GM19240 (cell line): ENCODE results near the gene PRKCH.

Experiments
- DNase-seq: peaks from one replicate; pipeline ENCODE4 v3.0.0; 2011; ENCODE audit warnings: low spot score; ENCODE audit not compliant: insufficient read length

The PRKCH gene

DNA sequence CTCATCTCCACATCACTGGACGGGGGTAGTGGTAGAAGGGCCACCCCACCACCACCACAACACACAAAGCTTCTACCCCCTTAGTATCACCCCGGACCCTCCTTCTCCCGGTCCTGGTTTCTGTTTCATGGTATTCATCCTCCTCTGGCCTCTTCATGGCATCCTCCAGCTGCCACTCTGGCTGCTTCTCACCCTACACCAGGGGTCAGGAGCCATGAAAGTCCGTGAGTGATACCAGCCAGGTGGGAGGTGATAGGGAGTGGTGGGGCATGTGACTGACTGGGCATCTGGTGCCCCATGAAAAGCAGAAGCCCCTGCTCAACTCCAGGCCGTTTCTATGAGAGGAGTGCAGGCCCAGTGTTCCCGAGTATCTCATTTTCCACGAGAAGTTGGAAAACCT, 222.6 kb downstream of the PRKCH start:
- no peak for DNase-seq

DNA sequence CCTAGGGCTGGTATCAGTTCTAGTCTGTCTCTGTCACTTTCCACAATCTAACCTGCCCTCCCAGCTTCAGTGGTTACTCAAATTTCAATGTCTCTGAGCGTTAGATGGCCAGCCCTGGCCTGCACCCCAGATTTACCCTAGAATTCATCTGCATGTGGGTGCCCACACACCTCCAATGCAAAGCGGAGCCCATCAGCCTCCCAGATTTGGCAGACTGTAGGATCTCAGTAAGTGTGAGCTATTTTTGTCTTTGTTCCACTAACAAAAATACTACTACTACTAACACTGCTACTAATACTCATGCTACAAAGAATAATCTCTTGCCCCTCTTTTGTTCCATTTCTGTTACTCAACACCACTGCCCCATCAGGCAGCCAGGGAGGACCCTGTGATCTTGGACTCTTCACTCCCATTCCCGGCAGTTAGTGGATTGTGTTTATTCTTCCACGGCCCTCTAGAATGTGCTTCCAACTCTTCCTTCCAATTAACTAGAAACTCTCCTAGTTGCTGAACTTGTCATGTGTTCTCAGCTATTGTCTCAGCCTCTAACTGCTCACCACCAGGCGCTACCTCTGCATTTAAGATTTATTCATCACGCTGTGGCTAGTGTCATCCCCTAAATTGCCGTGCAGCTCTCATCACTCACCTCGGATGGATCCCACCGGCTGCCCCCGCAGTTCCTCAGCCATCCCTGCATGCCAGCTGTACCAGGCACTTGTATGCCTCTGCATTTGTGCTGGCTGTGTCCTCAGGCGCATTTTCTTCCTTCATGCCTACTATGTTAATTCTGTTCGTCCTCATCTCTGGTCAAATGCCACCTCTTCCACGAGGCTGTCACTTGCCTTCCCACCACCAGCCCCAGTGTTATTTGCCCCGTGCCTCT, 223.3 kb downstream of the PRKCH start:
- no peak for DNase-seq

DNA sequence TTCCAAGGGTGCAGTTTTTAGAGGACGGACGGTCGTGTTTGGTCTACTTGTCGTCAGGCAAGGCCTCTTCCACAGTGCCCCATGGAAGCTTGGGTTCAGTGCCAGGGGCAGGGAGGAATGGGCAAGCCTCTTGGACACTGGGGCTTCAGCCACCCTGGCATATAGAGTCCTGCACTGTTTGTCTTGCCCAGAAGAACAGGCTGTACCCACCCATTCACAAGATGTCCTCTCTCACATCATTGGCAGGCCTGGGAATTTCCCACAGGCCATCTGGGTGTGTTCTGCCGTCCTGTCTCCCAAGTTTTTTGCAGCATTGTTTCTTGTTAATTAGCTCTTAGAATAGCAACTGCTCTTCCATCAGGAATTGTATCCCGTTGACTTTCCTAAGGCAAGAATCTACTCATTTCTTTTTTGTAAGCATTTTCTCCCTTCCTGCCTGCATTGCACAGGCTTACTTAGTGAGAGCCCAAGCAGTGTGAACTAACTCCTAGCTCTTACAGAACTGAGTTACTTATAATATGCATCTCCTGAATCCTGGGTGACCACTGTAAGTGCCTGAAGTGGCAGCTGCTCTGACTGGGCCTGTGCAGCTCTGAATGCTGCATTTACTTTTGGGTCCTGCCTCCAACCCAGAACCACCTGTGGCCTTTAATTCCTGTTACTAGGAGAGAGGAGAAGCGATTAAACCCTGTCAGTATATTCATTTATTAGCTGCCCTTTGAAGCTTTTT, 224.5 kb downstream of the PRKCH start:
- no peak for DNase-seq

DNA sequence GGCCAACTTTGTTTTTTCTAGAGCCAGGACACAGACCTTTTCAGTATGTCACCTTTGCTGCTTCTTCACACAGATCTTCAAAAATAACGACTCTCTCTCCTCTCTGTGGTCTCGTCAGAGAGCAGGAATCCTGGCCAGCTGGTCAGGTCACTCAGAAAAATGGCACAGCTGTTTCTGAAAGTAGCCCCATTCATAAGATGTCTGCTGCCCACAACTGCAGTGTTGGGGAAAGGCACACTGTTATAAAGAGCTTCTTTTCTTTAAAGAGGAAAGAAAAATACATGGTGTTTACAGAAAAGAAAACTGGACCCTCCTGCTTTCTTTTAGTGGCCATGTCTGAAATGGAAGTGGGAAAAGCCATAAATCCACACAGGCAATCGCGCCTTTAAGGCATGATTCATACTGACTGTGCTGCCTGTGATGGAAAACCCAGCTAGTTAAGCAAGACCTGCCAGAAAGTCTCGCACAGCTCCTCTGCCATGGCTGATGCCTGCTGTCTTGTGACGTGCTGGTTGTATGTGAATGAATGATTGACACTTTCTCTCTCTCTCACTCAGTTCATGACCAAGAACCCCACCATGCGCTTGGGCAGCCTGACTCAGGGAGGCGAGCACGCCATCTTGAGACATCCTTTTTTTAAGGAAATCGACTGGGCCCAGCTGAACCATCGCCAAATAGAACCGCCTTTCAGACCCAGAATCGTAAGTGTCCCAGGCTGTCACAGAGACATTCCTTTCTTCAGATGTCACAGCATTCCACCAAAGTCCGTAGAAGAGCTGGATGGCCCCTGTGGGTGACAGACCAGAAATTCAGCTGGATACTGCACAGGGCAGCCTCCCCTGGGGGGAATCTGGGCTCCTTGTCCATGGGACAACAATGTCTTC, 226.0 kb downstream of the PRKCH start:
- no peak for DNase-seq

DNA sequence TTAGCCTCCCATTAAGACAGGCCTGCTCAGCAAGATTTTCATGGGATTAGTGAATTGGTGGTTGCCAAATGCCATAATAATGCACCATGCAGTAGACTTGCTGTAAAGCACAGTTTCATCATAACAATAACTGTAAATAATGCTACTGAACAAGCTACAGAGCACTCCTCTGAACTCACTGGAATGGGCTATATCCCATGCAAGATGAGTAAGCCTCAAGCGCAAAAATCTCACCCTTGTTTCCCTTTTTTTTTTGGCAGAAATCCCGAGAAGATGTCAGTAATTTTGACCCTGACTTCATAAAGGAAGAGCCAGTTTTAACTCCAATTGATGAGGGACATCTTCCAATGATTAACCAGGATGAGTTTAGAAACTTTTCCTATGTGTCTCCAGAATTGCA, 228.0 kb downstream of the PRKCH start:
- DNase-seq = no peak

DNA sequence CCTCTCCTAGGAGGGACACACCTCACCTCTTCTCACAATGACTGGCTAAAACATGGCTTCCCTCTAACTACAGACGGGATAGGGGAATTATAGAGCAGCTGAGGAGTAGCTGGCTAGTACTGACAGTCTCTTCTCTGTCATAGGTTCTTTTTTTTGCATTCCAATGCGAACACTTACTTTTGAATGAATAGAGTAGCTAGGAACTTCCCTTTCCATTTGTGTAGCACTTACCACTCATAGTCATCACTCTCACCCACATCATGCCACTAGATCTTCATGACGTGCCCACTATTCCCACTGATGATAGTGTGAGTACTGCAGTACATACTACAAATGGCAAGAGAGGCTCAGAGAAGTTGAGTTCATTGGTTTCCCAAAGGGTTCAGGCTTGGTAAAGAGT, 230.0 kb downstream of the PRKCH start:
- DNase-seq = no peak

DNA sequence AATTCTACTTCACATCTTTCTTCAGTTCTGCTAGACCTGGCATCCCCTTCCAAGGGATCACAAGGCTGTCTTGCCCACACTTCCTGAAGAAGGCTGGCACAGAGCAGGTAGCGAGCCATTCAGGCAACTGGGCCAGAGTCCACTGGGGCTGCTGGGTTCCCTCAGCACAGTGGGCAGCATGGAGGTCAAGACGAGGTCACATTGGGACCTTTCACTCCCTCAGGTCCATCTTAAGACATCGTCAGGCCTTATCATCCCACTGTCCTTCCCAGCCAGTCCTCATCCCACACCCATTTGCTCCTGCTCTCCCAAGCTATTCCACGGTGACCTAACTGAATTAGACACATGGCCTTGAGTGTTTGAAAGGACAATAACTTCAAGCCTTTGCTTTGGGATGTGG, 230.9 kb downstream of the PRKCH start:
- no peak for DNase-seq

DNA sequence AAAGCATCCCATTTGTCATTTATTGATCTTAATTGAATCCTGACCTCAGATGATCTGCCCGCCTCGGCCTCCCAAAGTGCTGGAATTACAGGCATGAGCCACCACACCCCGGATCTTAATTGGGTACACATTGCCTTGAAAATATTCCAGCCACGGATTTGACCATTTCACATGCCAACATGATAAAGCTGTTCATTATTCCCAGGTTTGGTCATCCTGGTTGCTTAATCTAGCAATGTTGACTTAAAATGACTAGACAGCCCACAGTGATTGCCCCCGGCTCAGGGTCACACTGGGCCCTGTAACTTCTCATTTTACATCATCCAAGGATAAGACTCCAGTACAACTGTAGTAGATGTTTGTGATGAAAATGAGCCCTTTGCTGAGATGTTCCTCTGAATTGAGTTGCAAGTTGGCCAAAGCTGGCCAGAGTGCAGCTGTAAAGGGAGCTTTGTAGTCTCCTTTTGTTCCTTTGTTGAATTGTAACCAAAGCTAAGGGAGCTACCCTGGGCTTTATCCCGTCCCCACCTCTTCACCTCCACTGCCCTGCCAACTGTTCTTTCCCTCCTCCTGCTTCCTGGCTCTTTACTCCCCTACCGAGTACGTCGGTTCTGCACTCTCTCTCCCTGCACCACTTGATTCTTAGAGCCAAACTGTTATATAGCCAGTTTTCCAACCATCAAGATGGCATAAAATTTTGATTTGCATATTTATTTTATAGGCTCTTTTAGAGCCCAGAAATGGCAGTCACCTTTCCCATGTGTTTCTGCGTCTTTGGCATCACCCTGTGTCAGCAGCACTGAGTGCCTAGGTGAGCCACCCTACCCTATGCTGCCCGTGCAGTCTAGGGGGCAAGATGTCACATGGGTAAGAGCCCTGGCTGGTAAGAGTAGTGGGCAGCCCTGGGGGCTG, 232.6 kb downstream of the PRKCH start:
- DNase-seq = no peak

DNA sequence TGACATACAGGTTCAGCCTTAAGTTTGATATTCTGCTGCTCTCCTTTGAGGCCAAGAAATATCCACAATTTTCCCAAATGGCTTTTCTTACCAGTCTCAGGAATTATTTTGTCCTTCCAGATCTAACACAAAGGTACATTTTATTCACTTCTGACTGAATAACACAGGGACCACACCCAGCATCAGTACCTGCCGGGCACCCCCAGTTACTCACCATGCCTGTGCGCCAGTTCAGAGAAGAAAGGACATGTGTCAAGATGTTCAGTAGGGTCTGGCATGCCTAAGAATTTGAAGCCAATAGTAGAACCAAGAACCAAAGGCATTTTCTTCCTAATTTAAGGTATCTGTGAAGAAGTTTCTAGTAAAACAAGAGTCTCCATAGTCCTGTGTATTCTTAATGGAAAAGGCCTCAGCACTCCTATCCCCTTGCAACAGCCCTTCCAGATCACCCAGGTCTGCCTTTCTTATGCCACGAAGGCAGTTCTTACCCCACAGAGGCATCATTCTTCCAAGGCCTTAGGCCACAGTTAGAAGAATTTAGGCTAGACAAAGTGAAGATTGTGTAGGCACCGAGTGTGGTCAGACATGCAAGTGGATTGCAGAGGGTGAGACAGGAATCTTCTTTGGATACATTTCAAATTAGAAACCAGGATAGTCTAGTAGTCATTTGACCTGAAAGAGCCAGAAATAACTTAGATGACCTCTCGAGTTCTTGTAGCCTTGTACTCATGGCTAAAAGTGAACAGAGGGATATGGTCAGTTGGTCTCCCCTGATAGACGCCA, 233.9 kb downstream of the PRKCH start:
- DNase-seq = no peak

DNA sequence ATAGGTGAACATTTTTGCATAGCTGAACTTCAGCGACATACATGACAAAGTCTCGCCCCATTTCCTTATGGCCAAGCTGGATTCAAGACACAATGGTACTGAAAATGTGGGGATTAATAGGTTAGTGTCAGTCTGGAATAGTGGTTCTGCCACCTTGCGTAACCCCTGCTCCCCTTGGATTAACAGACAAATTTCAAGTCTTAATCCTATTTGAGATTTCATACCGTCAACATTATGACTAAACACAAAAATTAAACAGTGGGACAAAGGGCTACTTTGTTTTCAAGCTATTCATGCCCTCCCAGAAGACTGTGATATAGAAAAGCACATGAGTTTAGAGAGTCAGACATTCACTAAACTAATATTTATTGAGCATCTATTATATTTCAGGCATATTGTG, 235.1 kb downstream of the PRKCH start:
- no peak for DNase-seq

DNA sequence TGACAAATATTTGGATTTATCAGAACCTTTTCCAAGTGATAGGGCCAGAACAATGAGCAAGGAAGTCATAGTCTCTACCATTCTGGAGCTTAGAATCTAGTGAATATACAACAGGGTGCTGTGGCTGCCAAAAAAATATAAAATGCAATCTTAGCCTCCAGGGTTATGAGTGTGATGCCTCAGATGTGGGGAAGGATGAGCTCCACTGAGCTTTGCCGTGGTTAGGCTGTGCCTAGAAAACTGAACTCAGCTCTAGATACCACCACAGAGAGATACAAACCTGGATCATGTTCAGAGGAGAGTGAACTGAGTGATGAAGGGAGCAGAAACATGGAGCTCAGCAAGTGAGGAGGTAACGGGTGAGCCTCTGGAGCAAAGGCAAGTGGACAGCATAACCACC, 235.9 kb downstream of the PRKCH start:
- DNase-seq = no peak

DNA sequence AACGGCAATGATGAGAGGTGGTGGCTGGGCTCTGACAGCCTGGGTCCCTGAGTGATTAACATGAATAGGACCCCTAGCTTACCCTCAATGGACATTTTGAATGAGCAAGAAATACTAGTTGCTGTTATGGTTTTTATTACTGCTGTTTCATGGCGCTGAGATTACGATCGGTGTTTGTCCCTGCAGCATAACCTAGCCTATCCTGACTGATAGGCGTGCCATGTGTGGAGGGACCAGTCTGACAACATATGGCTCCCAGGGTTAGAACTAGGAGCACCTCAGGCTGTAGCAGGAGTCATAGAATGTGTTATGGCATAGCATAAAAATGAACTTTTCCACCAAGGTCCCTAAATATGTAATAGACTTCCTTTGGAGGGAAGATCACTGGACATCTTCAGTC, 236.5 kb downstream of the PRKCH start:
- DNase-seq = no peak

DNA sequence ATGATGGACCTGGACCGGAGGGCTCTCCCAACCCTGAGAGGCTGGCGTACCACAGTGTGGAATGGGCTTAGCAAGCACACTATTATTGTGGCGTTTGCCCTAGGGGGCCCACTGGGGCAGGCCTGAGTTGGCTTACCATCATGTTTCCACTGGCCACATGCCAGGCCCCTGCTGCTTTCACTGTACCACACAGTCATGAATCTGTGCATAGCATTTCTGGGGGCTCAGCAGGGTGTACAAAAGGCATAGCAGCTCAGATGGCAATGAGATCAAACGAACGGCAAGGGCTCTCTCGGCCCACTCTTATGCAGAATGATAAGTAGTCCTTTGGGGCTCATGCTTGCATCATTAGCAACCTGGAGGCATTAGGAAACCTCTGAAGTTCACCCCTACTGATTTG, 236.9 kb downstream of the PRKCH start:
- no peak for DNase-seq

DNA sequence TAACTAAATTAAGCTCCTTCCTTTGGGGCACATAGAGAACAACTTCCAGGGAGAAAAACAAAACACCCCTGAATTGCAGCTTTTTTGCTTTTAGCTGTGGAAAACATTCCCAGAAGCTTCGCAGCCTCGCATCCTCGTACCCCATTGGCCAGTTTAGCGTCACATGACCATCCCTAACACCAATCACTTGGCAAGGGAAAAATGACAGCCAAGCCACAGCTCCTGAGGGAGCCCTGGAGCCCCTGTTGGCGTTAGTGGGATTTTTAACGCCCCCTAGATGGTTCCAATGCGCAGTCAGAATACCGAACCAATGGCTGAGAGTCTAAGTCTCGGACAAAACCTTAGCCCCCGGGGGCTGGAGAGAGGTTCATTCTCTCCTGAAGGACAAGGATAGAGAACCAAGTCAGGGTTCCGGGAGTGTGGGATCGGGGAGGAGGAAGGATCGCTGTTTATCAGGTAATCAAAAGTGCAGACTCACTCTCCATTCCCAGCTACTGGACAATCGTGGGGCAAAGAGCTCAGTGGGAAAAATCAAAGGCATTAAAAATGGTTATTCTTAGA, 238.3 kb downstream of the PRKCH start:
- DNase-seq = no peak

DNA sequence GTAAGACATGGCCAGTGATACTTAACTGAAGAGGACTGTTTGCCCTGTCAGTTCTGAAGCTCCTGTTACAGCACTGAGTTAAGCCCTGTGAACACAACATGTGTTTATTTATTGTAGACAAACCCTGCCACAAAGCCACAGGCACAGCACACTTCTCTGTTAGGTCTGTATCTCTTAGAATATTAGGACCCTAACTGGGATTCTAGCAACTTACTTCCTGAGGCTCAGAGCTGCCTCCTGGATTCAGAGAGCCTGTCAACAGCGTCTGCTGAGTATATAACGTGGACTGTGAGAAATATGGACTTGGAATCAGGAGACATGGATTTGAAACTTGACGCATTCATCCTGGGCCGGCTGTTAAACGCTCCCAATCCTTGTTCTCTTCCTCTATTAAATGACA, 238.9 kb downstream of the PRKCH start:
- no peak for DNase-seq

DNA sequence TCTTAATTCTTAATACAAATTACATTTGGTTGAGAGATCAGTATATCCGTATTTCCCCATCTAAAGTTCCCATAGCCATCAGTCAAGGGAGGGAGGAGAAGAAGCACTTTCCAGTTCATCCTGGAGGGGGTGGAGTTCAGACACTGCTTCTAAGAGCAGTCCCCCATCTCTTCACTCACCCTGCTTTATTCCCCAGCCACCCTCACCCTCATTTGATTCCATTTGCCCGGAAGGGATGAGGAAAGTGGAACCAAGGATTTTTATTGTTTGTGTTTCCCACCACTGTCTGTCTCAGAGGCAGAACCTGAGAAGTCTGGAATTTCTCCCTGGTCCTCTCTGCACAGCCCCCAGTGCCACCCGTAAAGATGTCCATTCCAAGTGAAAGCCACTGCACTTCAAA, 239.7 kb downstream of the PRKCH start:
- no peak for DNase-seq

DNA sequence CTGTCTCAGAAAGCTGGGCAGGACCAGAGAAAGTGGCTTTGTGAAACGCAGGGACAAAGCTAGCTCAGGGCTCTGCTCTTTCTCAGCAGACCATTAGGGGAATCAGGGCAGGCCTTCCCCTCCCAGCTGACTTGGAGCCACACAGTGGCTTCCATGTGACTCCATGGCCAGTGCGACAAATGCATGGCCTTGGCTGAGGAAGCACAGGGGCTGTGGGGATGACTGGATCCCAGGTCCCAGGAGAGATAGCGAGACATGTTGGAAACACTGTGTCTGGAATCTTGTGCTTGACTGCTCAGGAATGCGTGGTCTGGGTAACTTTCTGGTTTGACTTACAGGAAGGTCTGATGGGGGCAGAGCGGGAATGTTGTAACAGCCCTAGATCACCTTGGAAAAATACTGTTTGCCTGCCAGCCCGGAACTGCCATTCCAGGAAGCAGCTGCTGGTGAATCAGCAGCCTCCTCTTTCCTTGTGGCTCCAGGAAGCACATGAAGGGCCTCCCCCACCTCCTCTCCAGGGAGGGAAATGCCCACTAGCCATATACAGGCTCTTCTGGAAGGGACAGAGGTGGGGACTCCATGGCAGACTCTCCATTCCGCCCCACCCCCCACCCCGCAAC, 240.4 kb downstream of the PRKCH start:
- DNase-seq = no peak

DNA sequence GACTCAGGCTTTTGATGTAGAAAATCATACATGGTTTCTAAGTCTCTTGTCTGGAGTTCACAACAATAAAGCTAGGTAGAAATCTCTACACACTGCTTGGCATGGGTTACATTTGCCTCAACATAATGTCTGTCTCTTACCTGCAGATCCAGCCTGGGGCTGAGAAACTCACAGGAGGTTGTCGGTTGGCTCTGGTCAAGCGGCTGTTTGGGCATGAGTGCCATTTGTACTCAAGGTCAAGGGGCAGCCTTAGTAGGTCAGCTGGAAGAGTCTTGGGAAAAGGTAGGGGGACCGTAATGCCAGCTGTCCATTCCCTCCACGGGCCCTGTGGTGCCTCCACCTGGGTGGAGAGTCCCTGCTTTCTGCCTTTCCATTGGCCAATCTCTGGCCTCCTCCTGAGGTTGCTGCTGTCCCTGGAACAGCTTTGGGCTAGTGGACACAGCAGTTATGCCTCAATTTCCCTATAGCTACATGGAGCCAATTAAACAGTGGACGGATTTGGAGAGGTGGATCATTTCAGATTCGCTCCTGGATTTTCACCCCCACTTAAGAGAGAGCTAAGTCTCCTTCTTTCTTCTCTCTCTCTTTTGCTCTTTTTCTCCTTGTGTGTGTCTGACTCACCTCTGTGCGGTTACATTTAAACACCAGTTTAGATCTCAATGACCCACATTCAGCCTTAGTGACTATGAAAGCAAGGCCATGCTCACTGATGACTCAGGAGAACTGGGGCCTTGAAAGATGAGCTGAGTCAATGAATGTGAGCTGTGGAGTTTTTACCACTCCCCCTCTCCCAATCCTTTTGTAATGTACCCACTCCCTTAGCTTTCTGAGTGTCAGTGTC, 241.2 kb downstream of the PRKCH start:
- DNase-seq = no peak
